OCI-LY7 (cell line): Measurements from ENCODE around the gene CAP1. TPM values are rescaled to one million over a fixed set of nuclear protein-coding genes. Genes with fewer than 3 reads are reported as not detected.

Experiments used
- BruUV-seq: library from RNA; stranded (reverse); fragments of 400-500 nt; replicated peaks from 2 replicates; lab custom pipeline; 2021; lab: Mats Ljungman, UMichigan
- CTCF ChIA-PET: fragments of 300-600 bp; sonication (Branson Sonifier 250); formaldehyde crosslinking; loops from one replicate; lab custom pipeline; 2022; ENCODE audit warnings: antibody characterized with exemption; ENCODE audit not compliant: unreplicated experiment; lab: Charles Lee
- POLR2A ChIA-PET: fragments of 300-600 bp; sonication (Branson Sonifier 250); formaldehyde crosslinking; loops from one replicate; lab custom pipeline; 2022; ENCODE audit warnings: antibody characterized with exemption; lab: Charles Lee
- DNase-seq: peaks from one replicate; pipeline ENCODE4 v3.0.0-alpha.2; 2015; ENCODE audit warnings: low spot score
- H2AFZ ChIP-seq: fragments of 200-600 bp; sonication (generic), shearing (Covaris generic); 2 replicates; pipeline ENCODE4 v1.6.1; 2014; ENCODE audit warnings: mild to moderate bottlenecking, antibody characterized with exemption, low read length, moderate library complexity
- H3K27ac ChIP-seq: fragments of 200-600 bp; sonication (generic); 2 replicates; pipeline ENCODE4 v1.5.1; 2014; ENCODE audit warnings: mixed run types, low read depth, mild to moderate bottlenecking, moderate library complexity, low read length, inconsistent platforms; ENCODE audit not compliant: poor library complexity, severe bottlenecking
- H3K36me3 ChIP-seq: fragments of 200-600 bp; sonication (generic); 2 replicates; pipeline ENCODE4 v1.6.1; 2014; ENCODE audit warnings: mild to moderate bottlenecking, antibody characterized with exemption, low read length, moderate library complexity, mixed read lengths; ENCODE audit not compliant: insufficient read depth
- H3K4me1 ChIP-seq: fragments of 200-600 bp; sonication (generic); 2 replicates; pipeline ENCODE4 v1.5.1; 2014; ENCODE audit warnings: mild to moderate bottlenecking, low read length; ENCODE audit not compliant: insufficient read depth, poor library complexity, severe bottlenecking
- H3K4me2 ChIP-seq: fragments of 200-600 bp; sonication (generic); 2 replicates; pipeline ENCODE4 v1.6.1; 2014; ENCODE audit warnings: mild to moderate bottlenecking, low read length
- H3K4me3 ChIP-seq: fragments of 200-600 bp; sonication (generic); 2 replicates; pipeline ENCODE4 v1.5.1; 2014; ENCODE audit warnings: mild to moderate bottlenecking, low read depth, low read length; ENCODE audit not compliant: poor library complexity, severe bottlenecking
- H3K79me2 ChIP-seq: fragments of 200-600 bp; sonication (generic); 2 replicates; pipeline ENCODE4 v1.6.1; 2016; ENCODE audit warnings: low read depth, mild to moderate bottlenecking, low read length, moderate library complexity, mixed read lengths; ENCODE audit not compliant: insufficient read depth
- H3K9me2 ChIP-seq: fragments of 200-600 bp; sonication (generic); 2 replicates; pipeline ENCODE4 v1.6.1; 2016; ENCODE audit warnings: mild to moderate bottlenecking, low read length, mixed read lengths; ENCODE audit not compliant: insufficient read depth
- H3K9me3 ChIP-seq: fragments of 200-600 bp; sonication (generic); 2 replicates; pipeline ENCODE4 v1.6.1; 2014; ENCODE audit warnings: mild to moderate bottlenecking, mixed run types, low read length, mixed read lengths
- H4K20me1 ChIP-seq: fragments of 200-600 bp; sonication (generic); 2 replicates; pipeline ENCODE4 v1.6.1; 2014; ENCODE audit warnings: mild to moderate bottlenecking, antibody characterized with exemption, low read length, moderate library complexity, mixed read lengths; ENCODE audit not compliant: insufficient read depth
- CTCF ChIP-seq: fragments of 200-600 bp; sonication (generic); conservative IDR thresholded peaks from 2 replicates; pipeline ENCODE4 v1.5.1; 2014; ENCODE audit warnings: mild to moderate bottlenecking, antibody characterized with exemption, low read length, moderate library complexity, mixed read lengths
- EZH2phosphoT487 ChIP-seq: fragments of 200-600 bp; sonication (generic); IDR thresholded peaks from 2 replicates; pipeline ENCODE4 v1.6.1; 2018; ENCODE audit warnings: low read depth, borderline replicate concordance, mild to moderate bottlenecking, mixed run types, antibody characterized with exemption, low read length, moderate library complexity, mixed read lengths
- intact Hi-C: fragments of 100-400 bp; cut with micrococcal nuclease; formaldehyde crosslinking; loops from one replicate; pipeline ENCODE4 v1.10.0; 2022; ENCODE audit not compliant: unreplicated experiment
- total RNA-seq, 2 experiments: library from RNA; depleted of rRNA in 1 of 2; stranded (reverse); fragments of >200 nt in 1 of 2; shearing (Covaris generic) in 1 of 2; gene quantifications; 2 replicates each; pipeline ENCODE4 v1.2.3, GENCODE V29; 2014 to 2022

CAP1 gene
- total RNA-seq, 2 experiments from 2014 or later, result 193 to 296 TPM

DNA sequence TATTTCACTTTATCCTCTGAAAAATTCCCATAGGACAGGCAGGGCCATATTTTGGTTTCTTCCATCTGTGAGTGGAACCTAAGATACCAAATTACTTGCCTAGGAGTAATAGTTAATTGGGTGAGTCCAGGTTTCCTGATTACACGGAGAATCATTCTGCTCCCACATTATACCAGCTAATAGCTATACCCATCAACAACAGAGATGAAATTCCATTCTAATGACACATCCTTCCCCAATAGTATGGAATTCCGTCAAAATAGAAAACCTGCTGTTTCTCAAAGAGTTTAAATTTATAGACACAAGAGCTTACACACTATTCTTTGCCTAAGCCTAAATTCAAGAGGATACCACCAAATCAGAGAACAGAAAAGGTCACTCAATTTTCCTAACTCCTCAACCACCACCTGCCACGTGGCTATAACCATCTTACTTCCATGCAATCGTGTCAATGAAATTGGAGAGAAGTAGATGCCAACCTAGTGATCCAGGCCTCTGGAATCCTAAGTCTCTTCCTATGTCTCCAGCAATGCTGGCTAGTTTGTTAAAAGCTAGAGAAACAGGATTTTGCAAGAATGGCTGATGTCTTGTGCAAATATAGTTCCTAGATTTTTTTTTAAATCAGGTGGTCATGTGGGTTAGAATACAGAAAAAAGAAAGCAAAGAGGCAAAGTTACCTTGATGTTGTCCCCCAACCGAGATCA lies 50.3 kb downstream of the CAP1 start:
- no TSS peak for BruUV-seq
- H3K4me3 ChIP-seq, result no peak overlapping the region
- POLR2A ChIA-PET, result interaction anchor here (0.7 kb wide), 1 partner anchor 10 kb away, joined by 6 read pairs; no protein-coding TSS in a partner anchor
- peaks cover 13% of the 10 kb centered on the region; the same call in 1 of the 2 replicates for H3K79me2 ChIP-seq
- no peak for DNase-seq
- peaks cover 82% of the 10 kb centered on the region for H3K36me3 ChIP-seq
- no peak for TF ChIP-seq CTCF
- no peak for TF ChIP-seq EZH2phosphoT487
- no peaks in the 10 kb centered on the region for H3K9me3 ChIP-seq
- H3K9me2 ChIP-seq, result no peaks in the 10 kb centered on the region
- no peak overlapping the region for H3K4me2 ChIP-seq
- no peak overlapping the region for H3K27ac ChIP-seq
- H2AFZ ChIP-seq, result no peak overlapping the region
- peaks cover 14% of the 10 kb centered on the region for H3K4me1 ChIP-seq
- CTCF ChIA-PET, result no interaction called here
- intact Hi-C loops, result no loop called here
- H4K20me1 ChIP-seq, result no peaks in the 10 kb centered on the region

- no peaks in the 10 kb centered on the region for H3K9me2 ChIP-seq
- no peak overlapping the region for H2AFZ ChIP-seq
- peaks cover 73% of the 10 kb centered on the region for H3K36me3 ChIP-seq
- H3K27ac ChIP-seq, result no peak overlapping the region
- H4K20me1 ChIP-seq, result no peaks in the 10 kb centered on the region
- ChIA-PET POLR2A (interaction anchor here (0.9 kb wide), 1 partner anchor 16 kb away, joined by 3 read pairs; no protein-coding TSS in a partner anchor), CTCF (interaction anchor here (0.6 kb wide), 1 partner anchor 21 kb away, joined by 3 read pairs; no protein-coding TSS in a partner anchor)
- no peak overlapping the region for H3K4me3 ChIP-seq
- peaks cover 25% of the 10 kb centered on the region for H3K79me2 ChIP-seq
- BruUV-seq, result no TSS peak
- H3K9me3 ChIP-seq, result no peaks in the 10 kb centered on the region
- no peak for TF ChIP-seq EZH2phosphoT487
- TF ChIP-seq CTCF, result no peak
- intact Hi-C loops, result no loop called here
- no peak for DNase-seq
- no peak overlapping the region for H3K4me2 ChIP-seq
- H3K4me1 ChIP-seq, result peaks cover 22% of the 10 kb centered on the region
These were observed 51.7 kb downstream of the CAP1 start for GRCh38 chr1:40092241-40092640.
